ENCODE measurements around the gene ORC4.

Gene ORC4

DNA sequence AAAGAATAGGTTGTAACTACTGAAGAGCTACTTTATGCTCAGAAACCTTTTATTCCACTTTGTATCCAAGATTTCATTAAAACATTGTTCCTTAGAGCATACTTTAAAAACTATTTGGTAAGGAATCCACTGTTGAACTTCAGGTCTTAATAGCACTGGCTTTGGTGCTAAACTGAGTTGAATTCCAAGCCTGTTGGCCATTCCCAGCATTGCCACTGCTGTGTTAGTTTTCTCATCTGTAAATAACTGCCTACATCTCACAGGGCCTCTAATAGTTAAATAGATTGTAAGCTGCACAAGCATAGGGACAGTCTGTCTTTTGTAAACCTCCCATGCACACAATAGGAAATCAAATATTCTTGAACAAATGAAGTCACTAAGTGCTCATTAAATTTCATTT lies 86.6 kb downstream of the ORC4 start:
- DNase-seq (ENCODE audit: low read depth), result no peak

DNA sequence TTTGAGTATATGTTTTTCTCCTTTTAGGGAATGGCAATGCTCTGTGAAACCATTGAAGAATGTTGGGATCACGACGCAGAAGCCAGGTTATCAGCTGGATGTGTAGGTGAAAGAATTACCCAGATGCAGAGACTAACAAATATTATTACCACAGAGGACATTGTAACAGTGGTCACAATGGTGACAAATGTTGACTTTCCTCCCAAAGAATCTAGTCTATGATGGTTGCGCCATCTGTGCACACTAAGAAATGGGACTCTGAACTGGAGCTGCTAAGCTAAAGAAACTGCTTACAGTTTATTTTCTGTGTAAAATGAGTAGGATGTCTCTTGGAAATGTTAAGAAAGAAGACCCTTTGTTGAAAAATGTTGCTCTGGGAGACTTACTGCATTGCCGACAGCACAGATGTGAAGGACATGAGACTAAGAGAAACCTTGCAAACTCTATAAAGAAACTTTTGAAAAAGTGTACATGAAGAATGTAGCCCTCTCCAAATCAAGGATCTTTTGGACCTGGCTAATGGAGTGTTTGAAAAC lies 93.4 kb downstream of the ORC4 start:
- no peak for DNase-seq (ENCODE audit: low read depth)

- DNase-seq (ENCODE audit: low read depth), result no peak
These were observed 94.7 kb downstream of the ORC4 start for GRCh38 chr2:147925886-147926285.

GRCh38 chr2:147924647-147925046 lies 95.9 kb downstream of the ORC4 start:
- DNase-seq (ENCODE audit: low read depth), result no peak

DNA sequence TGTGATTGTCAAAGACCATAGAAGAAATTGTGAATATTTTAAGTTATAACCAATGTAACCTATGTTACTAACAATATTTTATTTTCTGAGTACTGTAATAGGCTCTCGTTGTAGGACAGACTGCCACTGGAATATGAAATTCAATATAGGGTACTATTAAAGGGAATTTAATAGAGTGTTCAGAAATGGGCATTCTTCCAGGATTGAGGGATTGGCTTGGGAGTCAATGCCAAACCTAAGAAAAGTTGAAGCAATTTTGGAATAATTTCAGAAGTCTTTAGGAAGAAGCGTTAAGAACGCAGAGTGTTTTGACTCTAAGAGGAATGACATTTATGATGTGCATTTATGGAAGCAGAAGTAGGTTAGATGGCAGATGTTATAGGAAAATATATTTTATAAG lies 96.7 kb downstream of the ORC4 start:
- no peak for DNase-seq (ENCODE audit: low read depth)

GRCh38 chr2:147917161-147917560 lies 103.4 kb downstream of the ORC4 start:
- DNase-seq (ENCODE audit: low read depth), result no peak

DNA sequence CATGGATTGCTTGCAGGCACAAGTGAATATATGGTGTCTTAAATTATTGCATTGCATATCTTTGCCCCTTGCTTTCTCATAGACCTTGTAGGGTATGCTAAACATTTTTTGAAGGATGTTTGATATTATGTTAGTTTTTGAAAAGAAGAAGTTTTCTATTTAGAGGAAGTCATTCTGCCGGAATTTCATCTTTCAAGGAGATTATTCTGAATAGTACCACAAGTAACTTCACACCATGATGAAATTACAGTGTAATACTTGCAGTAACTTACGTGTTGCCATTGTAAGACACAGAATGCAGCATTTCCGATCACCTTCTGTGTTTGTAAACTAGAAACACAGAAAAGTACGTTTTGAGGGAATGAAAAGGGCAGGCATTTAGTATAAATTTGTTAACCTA lies 103.8 kb downstream of the ORC4 start:
- no peak for DNase-seq (ENCODE audit: low read depth)

GRCh38 chr2:147916067-147916466 lies 104.5 kb downstream of the ORC4 start:
- no peak for DNase-seq (ENCODE audit: low read depth)

GRCh38 chr2:147913701-147914480 lies 106.6 kb downstream of the ORC4 start:
- no peak for DNase-seq (ENCODE audit: low read depth)

- peak; percentile 23 for DNase-seq (ENCODE audit: low read depth)
These were observed 109.5 kb downstream of the ORC4 start for GRCh38 chr2:147910990-147911473.

DNA sequence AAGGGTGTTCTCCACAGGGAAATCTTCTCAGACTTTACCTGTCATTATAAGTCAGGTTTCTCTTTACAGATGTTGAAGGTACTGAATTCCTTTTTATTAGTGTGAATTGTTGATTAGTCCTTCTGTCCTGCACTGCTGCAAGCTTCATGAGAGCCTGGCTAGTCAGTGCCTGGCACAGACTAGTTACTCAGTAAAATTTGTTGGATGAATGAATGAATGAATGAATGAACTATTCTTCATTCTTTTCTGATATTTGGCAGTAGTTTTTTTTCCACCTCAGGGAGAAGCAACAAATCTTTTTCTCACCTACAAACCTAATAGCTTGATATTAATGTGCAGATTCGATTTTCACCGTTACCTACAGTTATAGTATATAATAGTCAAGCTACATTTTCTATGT lies 111.4 kb downstream of the ORC4 start:
- DNase-seq (ENCODE audit: low read depth), result no peak

DNA sequence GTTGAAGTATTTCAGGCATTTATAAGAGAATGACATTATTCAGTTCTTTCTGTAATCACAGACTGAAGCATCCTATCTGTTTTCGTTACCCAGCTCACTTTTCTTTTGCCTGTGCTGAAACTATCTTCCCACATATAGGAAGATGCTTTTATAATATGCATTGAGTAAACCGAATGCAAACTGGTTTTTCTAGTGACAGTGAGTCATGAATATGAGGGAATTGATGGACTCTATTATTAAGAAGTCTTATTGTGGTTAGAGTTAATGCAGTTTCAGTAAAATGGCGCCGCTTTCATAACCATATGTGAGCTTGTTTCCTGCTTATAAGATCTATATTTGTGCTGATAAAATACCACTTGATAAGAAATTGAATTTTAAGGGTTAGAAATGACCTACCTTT lies 116.5 kb downstream of the ORC4 start:
- DNase-seq (ENCODE audit: low read depth), result no peak

GRCh38 chr2:147888680-147889079 lies 131.9 kb downstream of the ORC4 start:
- no peak for DNase-seq (ENCODE audit: low read depth)

- DNase-seq (ENCODE audit: low read depth), result no peak
These were observed 134.4 kb downstream of the ORC4 start for GRCh38 chr2:147886136-147886535.

DNA sequence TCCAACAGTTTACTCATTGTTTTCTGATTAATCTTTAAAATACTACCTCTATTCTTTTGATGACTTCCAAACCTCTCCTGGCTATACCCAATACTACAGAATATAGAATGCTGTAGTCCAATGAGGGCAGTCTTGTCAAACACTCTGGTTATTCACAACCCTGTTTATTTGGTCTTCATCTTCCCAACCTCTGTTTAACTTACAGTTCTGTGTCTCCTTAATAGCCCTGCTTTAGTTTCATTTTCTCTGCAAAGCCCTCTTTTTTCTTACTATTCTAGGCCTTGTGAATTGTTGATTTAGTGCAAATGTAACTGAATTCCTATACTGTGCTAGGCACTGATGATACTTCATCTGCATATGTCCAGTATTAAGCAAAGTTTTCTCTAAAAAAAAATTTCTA lies 135.7 kb downstream of the ORC4 start:
- DNase-seq (ENCODE audit: low read depth), result no peak

DNA sequence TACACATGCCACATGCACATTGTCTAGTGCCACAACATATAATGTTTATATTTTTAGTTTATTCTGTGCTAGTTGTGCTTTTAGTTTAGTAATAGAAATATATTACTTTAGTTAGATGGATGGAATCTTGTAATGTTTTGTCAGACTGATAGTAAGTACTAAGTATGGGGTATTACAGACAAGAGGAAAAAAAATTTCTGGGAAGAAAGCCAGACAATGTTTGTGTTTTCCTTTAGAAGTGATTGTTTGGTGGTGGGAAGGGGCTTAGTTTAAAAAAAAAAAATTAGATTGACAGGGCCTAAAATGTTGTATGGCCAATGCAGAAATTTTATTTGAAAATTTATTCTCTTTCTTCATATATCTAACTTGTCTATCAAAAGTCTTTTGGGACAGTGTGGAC lies 137.9 kb downstream of the ORC4 start:
- DNase-seq (ENCODE audit: low read depth), result no peak
